ENCODE measurements around the gene KIF21B.

The KIF21B gene

GRCh38 chr1:201023517-201023902, at the start of gene KIF21B:
Gene KIF21B (minus strand): TSS chr1:201023714. CDS start chr1:201023383, 331 bp downstream.
- peak in 11 of 14 donors; percentile 22 to 82 (median 58) for DNase-seq

GRCh38 chr1:201072922-201073321, 49.4 kb upstream of the KIF21B start:
- DNase-seq: no peak

- DNase-seq: no peak
Observed at GRCh38 chr1:201072149-201072548, 48.6 kb upstream of the KIF21B start.

DNA sequence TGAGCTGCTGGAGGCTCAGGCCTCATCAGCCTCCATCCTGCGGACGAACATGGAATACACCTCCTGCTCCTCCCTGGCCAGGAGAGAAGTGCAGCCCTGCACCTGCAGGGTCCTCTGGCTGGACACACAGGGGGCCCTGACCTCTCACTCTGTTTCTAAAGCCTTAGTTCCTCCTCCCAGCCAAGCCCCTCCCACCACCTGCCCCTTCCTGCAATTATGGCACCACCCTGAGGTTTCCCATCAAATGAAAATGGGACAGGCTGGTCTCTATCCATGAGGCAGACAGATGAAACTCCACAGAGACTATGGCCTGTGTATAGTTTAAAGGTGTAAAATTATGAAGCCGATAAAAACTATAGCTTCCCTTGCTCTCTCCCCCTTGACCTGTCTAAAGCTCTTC, 46.1 kb upstream of the KIF21B start:
- DNase-seq: no peak

DNA sequence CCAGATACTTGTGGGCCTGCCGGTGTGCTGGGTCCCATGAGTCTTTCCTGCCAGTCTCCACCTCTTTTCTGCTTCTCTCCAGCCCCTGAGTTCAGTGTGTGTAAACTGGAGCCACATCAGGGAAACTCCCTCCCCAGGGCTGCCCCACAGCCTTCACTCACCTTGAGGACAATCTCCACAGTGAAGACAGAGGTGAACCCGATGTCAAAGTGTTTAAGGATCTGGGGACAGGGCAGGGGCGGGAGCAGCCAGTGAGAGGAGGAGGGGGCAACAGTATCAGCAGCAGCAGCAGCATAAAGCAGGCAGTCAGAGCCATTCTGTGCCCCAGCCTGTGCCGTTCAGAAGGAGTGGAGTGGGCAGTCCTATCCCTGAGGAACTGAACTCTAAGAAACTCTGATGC, 45.5 kb upstream of the KIF21B start:
- DNase-seq: no peak

DNA sequence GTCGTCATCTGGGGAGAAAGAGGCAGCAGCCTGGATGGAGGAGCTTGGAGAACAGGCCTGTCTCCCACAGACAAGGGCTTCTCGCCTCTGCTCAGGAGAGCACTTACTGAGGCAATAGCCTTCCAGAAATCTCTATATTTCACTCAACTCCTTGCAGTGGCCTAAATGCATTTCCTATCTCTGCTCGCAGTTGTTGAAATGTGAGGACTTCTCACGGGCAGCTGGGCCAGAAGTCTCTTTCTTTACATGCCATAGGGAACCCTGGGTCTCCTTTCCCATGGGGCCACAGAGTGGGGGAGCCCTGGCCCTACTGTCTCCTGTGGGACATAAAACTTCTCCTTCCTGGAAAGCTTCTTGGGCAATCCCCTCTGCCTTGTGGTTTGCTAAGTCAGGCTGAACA, 43.5 kb upstream of the KIF21B start:
- no peak for DNase-seq

- no peak for DNase-seq
Observed at GRCh38 chr1:201065686-201066085, 42.2 kb upstream of the KIF21B start.

DNA sequence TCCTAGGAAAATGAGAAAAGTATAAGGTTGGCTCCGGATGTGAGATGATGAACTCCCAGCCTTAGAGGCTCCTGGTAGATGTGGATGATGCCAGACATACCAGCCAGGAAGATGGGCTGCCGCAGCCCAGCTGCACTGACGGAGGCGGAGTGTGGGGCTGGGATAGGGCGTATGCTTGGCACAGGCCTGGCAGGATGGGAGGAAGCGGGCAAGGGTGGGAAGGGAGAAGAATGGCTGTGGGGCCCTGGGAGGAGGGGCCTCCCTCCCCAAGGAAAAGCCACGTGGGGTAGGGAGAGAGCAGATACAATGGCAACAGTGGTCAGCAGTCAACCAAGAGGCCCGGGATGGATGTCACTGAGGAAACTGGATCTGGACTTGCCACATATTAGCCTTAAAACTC, 41.3 kb upstream of the KIF21B start:
- DNase-seq: no peak

GRCh38 chr1:201063145-201063544, 39.6 kb upstream of the KIF21B start:
- no peak for DNase-seq

GRCh38 chr1:201062511-201063091, 39.1 kb upstream of the KIF21B start:
- DNase-seq: no peak

GRCh38 chr1:201061886-201062285, 38.4 kb upstream of the KIF21B start:
- DNase-seq: no peak

DNA sequence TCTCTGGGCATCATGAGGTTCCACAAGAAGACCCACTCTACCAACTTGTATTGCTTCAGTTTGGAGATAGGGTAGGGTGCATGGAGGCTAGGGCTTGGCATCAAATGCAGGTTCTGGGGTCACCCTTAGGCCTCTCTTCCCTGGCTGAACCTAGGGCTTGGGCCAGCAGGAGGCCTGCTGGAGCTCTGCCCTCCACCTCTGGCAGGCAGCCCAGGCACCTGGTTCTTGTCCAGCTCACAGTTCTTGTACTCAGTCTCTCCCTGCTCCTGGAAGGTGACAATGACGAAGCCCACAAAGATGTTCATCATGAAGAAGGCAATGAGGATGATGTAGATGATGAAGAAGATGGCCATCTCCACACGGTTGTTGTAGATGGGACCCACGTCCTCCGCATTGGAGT, 37.5 kb upstream of the KIF21B start:
- no peak for DNase-seq

GRCh38 chr1:201060586-201060985, 37.1 kb upstream of the KIF21B start:
- DNase-seq: no peak

DNA sequence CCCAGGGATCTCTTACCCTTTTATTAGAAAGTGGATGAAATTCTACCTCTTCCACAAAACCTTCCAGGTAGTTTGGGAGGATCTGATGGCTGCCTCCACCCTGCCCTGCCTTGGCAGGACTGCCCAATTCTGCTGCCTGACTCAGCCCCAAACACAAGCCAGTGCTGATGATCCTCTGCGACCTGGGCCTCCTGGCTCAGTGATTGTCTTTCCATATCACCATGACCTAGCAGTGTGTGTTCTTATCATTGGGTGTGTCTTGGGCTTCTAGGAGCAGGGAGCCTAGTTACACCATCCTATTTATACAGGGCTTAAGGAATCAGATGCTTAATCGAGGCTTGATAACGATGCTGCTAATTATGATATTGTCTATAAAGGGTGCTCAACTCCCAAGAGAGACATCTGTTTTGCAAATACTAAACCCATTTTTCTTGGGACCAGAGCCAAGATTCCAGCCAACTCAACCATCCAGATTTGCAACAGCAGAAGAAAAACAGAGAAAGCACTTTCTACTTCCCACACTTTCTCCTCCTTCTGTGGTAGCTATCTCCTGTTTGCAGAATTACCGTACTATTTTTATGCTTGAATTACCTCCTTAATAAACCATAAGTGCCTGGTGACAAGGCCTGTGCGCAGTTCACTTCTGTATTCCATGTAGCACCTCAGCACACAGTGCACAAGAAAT, 36.5 kb upstream of the KIF21B start:
- no peak for DNase-seq

DNA sequence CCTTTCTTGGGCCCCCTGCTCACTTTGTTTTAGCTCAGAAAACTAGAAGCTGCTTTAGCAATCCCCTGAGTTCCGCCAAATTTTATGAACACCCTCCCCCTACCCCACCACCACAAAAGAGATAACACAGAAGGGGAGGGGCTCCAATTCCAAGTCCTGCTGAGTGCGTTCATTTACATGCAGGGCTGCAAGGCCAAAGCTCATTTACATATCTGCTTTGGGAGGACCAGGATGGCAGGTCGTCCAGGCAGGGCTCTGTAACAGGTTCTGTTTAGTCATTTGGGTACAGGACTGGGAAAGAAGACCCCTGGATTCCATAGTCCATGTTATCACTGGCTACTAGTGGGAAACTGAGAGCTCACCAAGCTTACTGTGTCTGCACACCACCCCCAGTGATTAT, 35.9 kb upstream of the KIF21B start:
- DNase-seq: no peak

DNA sequence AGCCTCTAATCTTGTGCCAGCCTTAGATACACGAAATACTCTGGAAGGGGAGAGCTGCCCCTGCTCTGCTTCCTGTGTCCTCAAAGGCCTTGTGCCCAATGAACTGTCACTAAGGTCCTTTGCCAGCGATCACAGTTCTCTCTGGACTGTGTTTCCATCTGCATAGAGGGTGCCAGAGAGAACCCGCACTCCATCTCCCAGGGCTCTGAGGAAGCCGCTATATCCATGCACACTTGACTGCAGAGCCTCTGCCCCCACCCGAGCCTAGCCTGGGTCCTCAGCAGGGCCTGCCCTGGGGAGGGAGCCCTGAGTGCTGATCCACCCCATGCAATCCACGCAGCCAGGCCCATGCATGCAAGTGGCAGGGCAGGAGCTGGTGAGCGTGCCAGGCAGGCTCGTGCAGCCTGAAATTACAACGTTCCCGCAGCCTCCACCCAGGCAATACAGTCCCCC, 30.6 kb upstream of the KIF21B start:
- no peak for DNase-seq

DNA sequence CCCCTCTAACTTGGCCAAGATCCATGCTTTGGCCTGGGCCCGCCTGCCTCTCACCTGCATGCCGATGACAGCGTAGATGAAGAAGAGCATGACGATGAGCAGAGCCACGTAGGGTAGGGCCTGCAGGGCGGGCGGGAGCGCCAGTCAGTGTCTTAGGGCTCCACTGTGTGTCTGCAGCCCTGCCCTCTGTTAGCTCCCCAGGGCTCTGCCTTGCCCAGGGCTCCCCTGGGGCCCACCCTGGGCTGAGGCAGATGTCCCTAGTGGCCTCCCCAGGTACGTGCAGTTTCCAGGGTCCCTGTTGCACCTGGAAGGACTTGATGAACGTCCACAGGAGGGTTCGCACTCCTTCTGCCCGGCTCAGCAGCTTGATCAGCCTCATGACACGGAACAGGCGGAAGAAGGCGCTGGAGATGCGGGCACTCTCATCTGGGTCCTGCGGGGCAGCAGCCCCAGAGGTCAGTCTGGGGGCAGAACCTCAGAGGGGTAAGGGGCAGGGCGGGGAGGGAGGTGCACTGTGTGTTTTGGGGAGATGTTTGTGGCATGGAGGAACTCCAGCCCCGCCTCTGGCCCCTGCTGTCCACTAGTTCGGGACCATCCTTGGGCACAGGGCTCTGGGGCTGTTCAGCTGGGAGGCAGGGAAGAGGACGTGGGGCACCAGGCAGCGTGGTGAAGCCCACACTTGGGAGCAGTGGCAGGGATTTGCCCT, 29.8 kb upstream of the KIF21B start:
- no peak for DNase-seq

- DNase-seq: no peak
Observed at GRCh38 chr1:201051399-201051798, 27.9 kb upstream of the KIF21B start.

DNA sequence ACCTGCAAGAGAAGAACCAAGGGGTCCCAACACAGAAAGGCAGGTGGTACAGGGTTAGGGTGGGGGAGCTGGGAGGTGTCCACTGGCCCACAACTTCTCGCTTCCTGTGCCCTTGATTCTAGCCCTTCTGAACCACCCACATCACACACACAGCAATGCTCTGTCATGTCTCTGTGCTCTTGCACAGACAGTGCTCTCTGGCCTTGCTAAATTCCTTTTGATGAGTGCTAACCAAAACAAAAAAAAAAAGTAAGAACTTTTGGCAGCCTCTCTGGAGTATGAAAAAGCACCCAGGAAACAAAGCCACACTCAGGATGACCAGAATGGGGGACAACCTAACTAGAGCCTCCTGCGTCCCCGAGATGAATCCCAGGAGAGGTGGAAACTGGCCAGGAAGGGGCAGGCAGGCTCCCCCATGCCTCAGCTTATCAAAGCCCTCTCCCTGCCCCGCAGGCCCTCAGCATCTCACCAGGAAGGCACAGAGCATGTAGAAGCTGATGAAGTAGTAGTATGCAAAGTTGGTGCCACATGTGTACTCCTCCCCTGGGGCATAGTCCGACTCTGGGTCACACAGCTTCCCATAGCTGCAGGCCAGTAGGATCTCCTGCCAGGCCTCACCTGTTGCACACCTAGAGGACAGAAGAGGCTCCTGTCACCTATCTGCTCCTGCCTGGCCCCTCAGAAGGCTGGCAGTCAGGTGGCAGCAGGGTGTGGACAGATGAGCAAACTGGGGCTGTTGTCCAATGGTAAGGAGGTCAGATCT, 27.2 kb upstream of the KIF21B start:
- DNase-seq: no peak

DNA sequence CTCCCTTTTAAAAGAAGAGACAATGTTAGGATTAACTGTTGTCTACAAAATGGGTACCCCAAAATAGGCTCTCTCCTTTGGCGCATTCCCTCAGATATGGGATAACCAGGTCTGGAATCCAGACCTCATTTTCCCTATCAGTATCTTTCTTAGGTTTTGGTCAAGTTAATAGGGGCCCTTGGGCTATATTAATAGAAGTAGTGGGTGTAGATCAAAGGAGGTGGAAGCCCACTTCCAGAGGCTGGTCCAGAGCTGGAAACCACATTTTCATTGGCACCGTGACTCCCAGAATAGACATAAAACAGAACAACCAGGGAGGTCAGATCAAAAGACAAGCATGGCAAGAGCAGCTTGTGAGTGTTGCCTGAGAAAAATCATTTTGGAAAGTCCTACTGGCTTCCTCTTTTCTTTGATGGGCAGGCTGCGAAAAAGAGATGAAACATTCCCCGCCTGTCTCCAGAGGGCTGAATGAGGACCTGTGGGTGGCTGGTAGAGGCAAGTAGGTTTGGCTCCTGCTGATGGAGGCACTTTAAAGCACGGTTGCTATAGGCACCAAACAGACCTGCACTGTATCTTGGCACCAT, 25.8 kb upstream of the KIF21B start:
- no peak for DNase-seq

GRCh38 chr1:201048521-201048920, 25.0 kb upstream of the KIF21B start:
- no peak for DNase-seq

DNA sequence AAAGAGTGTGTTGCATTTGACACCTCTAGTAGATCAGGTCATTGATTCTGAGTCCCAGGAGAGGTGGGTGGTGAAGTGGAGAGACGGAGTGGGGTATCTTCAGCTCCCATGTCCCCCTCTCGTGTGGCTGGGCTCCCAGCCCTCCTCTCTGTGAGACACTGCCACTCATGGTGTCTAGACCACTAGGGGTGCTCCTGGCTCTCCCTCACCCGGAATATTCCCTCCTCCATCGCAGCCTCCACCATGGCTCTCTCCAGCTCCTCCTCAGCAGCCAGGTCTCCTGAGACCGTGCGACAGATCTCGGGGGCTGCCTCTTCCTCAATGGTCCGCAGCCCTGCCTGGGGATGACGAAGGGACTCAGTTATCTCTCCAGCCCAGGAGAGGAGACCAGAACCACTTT, 20.6 kb upstream of the KIF21B start:
- no peak for DNase-seq
